GM21526 (cell line): ENCODE measurements around the gene PLD4.
A peak's percentile ranks its signal among the peaks of the same experiment; 100 is the strongest.
"Not testable (repeated sequence)": the region's sequence is repeated elsewhere in the genome, so short reads cannot be mapped to it uniquely, and the experiment has no call there.

Experiments
- ATAC-seq: cut with Tn5 transposase; IDR thresholded peaks from one replicate; pipeline ENCODE4 v1.9.1; 2021; ENCODE audit warnings: moderate library complexity; ENCODE audit not compliant: unreplicated experiment, low FRiP score

Gene PLD4

DNA sequence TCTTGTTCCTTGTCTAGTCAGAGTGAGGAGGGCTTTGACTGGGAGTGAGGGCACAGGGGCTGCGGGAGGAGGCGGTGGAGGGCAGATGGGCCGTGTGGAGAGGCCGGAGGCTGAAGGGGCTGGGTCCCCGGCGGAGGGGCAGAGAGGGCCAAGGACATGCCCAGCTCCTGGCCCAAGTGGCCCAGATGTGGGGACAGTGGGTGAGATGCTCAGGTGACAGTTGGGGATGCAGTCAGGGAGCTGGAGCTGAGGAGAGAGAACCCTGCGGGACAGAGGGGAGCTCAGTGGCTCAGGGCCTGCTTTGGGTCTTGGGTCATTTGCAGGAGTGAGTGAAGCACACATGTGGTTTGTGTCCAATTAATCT is 26.5 kb upstream of the PLD4 start:
- ATAC-seq = no peak

DNA sequence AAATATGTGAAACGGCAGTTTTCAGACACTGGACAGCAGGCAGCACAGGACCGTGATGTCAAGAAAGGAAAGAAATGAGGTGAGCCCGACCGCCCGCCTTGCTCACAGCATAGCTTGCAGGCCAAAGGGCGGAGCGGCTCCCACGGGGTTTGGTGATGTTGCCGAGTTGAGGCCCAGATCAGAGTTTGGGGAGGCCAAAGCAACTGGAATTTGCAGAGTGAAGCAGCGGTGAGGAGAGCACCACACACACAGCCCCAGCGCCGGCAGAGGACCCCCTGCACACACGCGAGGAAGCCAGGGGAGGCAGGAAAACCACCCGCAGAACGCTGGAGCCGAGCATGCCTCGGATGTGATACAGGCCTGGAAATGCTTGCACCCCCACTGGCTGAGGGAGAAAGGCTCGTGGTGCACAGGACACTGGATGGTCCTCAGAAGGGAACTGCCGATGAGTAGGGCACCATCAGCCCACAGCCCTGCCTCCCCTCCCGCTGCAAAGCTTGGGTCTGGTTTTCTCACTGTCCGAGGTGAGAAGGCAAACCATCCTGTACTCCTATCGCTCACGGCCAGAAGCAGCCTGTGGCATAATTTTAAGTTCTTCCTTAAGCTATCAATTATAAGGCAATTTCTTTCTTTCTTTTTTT is 25.7 kb upstream of the PLD4 start:
- no peak for ATAC-seq

DNA sequence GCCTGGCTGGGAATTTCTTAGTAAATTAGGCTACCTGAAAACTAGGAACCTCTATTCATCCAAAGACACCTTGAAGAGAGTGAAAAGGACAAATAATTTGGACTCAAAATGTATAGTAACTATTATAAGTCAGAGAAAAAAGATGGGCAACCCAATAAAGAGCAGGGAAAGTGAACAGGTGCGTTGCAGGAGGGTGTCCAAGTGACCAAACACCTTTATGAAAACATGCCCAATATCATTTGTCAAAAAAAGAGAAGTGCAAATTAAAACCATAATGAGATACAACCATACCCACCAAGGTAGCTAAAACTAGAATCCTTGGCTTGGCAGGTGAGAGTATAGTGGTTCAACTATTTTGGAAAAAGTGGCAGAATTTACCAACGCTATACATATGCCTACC is 24.9 kb upstream of the PLD4 start:
- no peak for ATAC-seq

- no peak for ATAC-seq
Measured at GRCh38 chr14:104900639-104901512, 23.8 kb upstream of the PLD4 start.

- no peak for ATAC-seq
Measured at GRCh38 chr14:104903990-104904389, 20.7 kb upstream of the PLD4 start.

GRCh38 chr14:104904650-104905578 is 19.8 kb upstream of the PLD4 start:
- ATAC-seq = not testable (repeated sequence)

GRCh38 chr14:104905579-104905933 is 19.1 kb upstream of the PLD4 start:
- not testable (repeated sequence) for ATAC-seq

DNA sequence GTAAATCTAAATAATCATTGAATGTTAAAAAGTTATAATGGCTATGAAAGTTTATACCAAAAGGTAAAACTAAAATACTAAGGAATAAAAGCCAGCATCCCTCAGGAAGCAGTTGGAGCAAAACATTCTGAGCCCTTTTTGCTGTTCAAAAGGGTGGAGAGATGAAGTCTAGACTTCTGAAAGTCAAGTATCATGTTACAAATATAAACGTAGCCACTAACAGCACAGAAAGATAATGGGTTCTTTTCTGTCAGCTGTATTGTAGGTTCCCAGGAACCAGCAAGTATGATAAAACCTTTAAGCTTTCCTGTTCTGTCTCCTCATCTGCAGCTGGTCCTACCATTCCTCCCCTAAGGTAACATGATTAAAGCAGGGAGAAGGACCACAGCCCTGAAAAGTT is 16.4 kb upstream of the PLD4 start:
- ATAC-seq = no peak

- ATAC-seq = no peak
Measured at GRCh38 chr14:104912053-104912452, 12.6 kb upstream of the PLD4 start.

DNA sequence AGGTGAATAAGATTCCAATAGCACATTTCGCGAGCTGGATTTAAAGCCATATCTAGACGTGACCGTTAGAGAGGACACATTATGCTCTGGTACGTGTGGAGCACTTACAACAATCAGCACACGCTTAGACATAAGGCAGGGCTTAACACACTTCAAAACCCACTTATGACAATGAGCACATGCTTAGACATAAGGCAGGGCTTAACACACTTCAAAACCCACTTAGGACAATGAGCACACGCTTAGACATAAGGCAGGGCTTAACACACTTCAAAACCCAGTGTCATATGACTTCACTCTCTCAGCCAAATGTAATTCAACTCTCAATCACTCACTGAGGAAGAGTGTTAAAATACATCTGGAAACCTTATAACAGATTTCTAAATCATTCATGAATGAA is 11.2 kb upstream of the PLD4 start:
- no peak for ATAC-seq

GRCh38 chr14:104917116-104917515 is 7.6 kb upstream of the PLD4 start:
- ATAC-seq = no peak

GRCh38 chr14:104917993-104918392 is 6.7 kb upstream of the PLD4 start:
- ATAC-seq = no peak

DNA sequence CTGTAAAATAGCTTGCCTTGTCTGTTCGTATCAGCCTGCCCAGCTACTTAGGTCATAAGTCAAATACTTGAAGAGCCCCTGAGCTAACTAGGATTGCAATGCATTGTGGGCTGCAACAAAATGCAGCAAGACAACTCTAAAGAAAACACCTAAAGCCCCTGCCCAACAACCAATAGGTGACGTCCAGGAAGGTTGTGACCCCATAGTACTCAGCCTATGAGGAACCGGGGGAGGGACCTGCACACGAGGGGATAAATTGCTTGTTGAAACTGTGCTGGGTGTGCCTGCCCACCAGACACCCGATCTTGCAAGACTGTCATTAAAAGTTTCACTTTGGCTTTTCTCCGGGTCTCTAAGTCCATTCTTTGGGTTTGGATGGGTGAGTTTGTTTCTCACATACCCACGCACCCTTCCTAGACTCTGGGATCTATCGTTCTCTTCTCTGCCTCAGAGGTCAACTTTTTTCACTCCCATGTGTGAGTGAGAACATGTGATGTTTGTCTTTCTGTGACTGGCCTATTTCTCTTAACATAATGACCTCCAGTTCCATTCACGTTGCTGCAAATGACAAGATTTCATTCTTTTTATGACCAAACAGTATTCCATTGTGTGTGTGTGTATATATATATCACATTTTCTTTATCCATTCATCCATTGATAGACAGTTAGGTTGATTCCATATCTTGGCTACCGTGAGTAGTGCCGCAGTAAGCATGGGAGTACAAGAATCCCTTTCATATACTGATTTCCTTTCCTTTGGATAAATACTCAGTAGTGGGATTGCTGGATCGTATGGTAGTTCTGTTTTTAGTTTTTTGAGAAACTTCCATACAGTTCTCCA is 5.3 kb upstream of the PLD4 start:
- ATAC-seq = not testable (repeated sequence)

- ATAC-seq = no peak
Measured at GRCh38 chr14:104919993-104920315, 4.7 kb upstream of the PLD4 start.

- no peak for ATAC-seq
Measured at GRCh38 chr14:104923640-104924420, 849 bp upstream of the PLD4 start.

- ATAC-seq = no peak
Measured at GRCh38 chr14:104925214-104925854, 655 bp downstream of the PLD4 start.

DNA sequence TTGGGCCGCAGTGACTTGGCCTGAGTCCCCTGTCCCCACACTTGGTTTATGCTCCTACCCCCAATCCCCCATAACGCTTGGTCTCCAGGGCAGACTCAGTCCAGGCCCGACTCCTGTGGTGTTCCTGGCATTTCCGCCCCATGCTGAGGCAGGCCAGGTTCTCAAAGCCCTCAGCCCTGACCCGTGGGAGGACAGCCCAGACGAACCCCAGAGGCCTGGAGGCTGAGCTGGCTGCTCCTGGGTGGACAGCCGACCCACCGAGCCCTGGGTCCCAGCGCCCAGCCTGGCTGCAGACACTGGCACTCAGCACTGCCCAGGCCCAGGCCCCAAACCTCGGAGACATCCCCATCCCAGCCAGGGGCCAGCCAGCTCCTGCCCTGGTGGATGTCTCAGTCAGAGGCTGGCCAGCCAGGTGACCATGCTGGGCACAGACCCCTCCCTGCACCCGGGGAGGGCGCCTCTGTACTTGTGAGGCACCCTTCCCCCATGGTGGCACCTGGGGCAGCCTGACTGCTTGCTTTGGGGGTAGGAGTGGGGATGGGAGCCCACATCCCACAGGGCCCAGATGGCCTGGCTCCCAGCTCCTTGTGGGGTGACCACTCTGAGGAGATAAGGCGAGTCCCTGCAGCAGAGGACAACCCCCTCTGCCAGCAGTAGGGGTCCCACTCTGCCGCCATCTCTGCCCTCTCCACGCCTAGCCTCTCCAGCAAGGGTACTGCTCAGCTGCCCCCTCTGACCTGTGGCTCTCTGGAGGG is 1.4 kb downstream of the PLD4 start:
- no peak for ATAC-seq

GRCh38 chr14:104926619-104927431 is 2.1 kb downstream of the PLD4 start:
- peak; percentile 73 for ATAC-seq
